Fibroblast of the aortic adventitia (primary cell): ENCODE measurements around the gene OTOGL. TPM values are rescaled to one million over a fixed set of nuclear protein-coding genes. Genes with fewer than 3 reads are reported as not detected.
"Not testable (repeated sequence)": the region's sequence is repeated elsewhere in the genome, so short reads cannot be mapped to it uniquely, and the experiment has no call there.

Experiments
- DNase-seq: peaks from one replicate; pipeline ENCODE4 v3.0.0-alpha.2; 2010; ENCODE audit warnings: low read depth
- H3K4me3 ChIP-seq: 2 replicates; pipeline ENCODE4 v1.5.1; 2011; ENCODE audit warnings: low read depth, mild to moderate bottlenecking, control low read depth, low read length, moderate library complexity
- CTCF ChIP-seq: IDR thresholded peaks from 2 replicates; pipeline ENCODE4 v1.5.1; 2011; ENCODE audit warnings: mild to moderate bottlenecking, low read length, control low read depth, inconsistent platforms; ENCODE audit not compliant: insufficient read depth
- total RNA-seq: library from RNA; depleted of rRNA; stranded (reverse); fragments of >200 nt; gene quantifications from 2 replicates; pipeline ENCODE4 v1.2.3, GENCODE V29; 2012; ENCODE audit warnings: low replicate concordance

OTOGL gene
- total RNA-seq, 1 donor = 0.27 TPM

DNA sequence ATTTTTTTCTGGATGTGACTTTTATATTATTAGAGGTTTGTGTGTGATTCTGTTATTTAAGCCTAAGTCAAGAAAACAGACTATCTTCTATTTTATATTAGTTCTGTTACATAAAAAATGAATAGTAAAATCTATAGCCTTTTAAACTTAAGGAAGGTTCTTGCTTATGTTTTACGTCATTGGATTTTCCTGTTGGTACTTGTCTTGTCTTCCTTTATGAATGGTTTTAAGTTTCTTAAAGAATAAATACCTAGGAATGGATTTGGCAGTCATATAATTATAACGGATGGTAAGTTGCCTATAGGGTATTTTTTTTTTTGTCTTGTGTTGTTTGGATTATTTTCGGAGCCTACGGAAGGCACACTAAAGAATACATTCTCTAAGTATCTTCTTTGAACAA, 182.9 kb downstream of the OTOGL start:
- no peak for TF ChIP-seq CTCF
- no peak overlapping the region for H3K4me3 ChIP-seq

GRCh38 chr12:80282761-80283160, 183.4 kb downstream of the OTOGL start:
- no peak for DNase-seq
- TF ChIP-seq CTCF = no peak
- no peak overlapping the region for H3K4me3 ChIP-seq

More for the DNA sequence above, 182.9 kb downstream of the OTOGL start:
- DNase-seq = no peak

GRCh38 chr12:80291108-80291754, 191.9 kb downstream of the OTOGL start:
- H3K4me3 ChIP-seq = no peak overlapping the region
- TF ChIP-seq CTCF = no peak
- DNase-seq = no peak

DNA sequence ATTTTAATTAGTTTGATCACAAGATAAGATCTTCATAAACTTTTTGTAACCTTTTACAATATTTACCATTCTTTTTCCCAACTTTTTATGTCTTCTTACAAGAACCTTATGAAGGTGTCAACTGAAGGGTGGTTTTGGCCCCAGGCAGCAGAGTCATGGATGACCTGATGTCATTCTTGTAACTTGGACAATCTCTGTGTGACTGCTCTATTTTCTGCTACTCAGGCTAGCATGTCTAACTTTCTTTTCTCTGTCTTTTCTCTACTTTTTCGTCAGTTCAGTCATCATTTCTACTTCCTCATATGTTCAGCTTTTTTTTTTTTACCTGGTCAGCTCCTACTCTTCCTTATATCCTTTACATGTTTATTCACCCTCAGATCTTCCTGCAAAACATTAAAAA, 194.0 kb downstream of the OTOGL start:
- H3K4me3 ChIP-seq = no peak overlapping the region
- TF ChIP-seq CTCF = no peak

GRCh38 chr12:80293759-80294158, 194.4 kb downstream of the OTOGL start:
- no peak for DNase-seq
- TF ChIP-seq CTCF = no peak
- no peak overlapping the region for H3K4me3 ChIP-seq

More for the DNA sequence above, 194.0 kb downstream of the OTOGL start:
- DNase-seq = no peak

GRCh38 chr12:80299219-80299618, 199.9 kb downstream of the OTOGL start:
- DNase-seq = no peak
- no peak overlapping the region for H3K4me3 ChIP-seq
- no peak for TF ChIP-seq CTCF

GRCh38 chr12:80299976-80300375, 200.6 kb downstream of the OTOGL start:
- no peak overlapping the region for H3K4me3 ChIP-seq
- TF ChIP-seq CTCF = no peak
- DNase-seq = no peak

GRCh38 chr12:80307436-80307835, 208.1 kb downstream of the OTOGL start:
- DNase-seq, H3K4me3 ChIP-seq: not testable (repeated sequence)
